K562 treated with DMSO at 1 percent for 48 hours (cell line): ENCODE results near the gene CROCC. TPM values are rescaled to one million over a fixed set of nuclear protein-coding genes. Genes with fewer than 3 reads are reported as not detected.

Experiments
- total RNA-seq: library from RNA; unstranded; fragments of 300-600 nt; gene quantifications from 2 replicates; pipeline ENCODE4 v1.2.3, GENCODE V29; 2022; ENCODE audit warnings: low replicate concordance; ENCODE audit errors: extremely low read depth

The CROCC gene
- not detected in 2 replicates for total RNA-seq

GRCh38 chr1:16921391-16922185, at the start of gene CROCC:
Gene CROCC, plus strand, starts transcription at chr1:16921931. Its CDS starts 88 bp downstream, at chr1:16922019.

GRCh38 chr1:16895598-16896315, 26.0 kb upstream of the CROCC start, which contains the start of gene RNU1-2:
Gene RNU1-2, plus strand, starts transcription at chr1:16895980.

GRCh38 chr1:16980473-16981268, 58.9 kb downstream of the CROCC start, which contains the start of gene MFAP2:
Gene MFAP2, minus strand, starts transcription at chr1:16980620. Its CDS starts 2,347 bp downstream, at chr1:16978273.

GRCh38 chr1:17011439-17012307, 89.9 kb downstream of the CROCC start, which contains the start of gene ATP13A2:
Gene ATP13A2, minus strand, starts transcription at chr1:17011928. Its CDS starts 190 bp downstream, at chr1:17011738.

Other genes starting within 250 kb of the CROCC start
- not detected in 2 replicates for gene RNU1-4, start 181.4 kb upstream of the CROCC start, total RNA-seq
- gene RNU1-2, start 26.0 kb upstream of the CROCC start, total RNA-seq, result not detected in 2 replicates
- not detected in 2 replicates for gene MFAP2, start 58.7 kb downstream of the CROCC start, total RNA-seq
- not detected in 2 replicates for gene ATP13A2, start 90.0 kb downstream of the CROCC start, total RNA-seq
- gene SDHB, start 132.1 kb downstream of the CROCC start, total RNA-seq, result not detected in 2 replicates
- not detected in 2 replicates for gene PADI2, start 197.5 kb downstream of the CROCC start, total RNA-seq